Measurements from ENCODE around the gene KDM2A. TPM values are rescaled to one million over a fixed set of nuclear protein-coding genes. Genes with fewer than 3 reads are reported as not detected.

The KDM2A gene
- total RNA-seq, 1 donor from 2014 or later = 28.1 TPM

DNA sequence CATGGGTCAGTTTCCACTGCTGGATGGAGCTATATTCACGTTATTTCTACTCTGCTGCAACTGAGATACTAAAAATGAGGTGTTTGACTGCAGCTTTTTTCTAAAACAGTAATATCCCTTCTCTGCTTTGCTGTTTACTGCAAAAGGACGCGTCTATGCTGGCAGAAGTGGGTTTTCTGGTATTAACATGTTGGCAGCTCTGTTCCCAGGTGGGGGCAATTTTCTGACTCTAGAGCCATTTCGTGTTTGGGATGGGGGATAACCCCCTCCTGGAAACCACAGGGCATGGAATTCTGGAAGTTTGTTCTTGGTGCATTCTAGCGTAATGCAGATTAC lies 152.1 kb downstream of the KDM2A start:
- no peak for DNase-seq (ENCODE audit: low read depth in 2 of 2)

DNA sequence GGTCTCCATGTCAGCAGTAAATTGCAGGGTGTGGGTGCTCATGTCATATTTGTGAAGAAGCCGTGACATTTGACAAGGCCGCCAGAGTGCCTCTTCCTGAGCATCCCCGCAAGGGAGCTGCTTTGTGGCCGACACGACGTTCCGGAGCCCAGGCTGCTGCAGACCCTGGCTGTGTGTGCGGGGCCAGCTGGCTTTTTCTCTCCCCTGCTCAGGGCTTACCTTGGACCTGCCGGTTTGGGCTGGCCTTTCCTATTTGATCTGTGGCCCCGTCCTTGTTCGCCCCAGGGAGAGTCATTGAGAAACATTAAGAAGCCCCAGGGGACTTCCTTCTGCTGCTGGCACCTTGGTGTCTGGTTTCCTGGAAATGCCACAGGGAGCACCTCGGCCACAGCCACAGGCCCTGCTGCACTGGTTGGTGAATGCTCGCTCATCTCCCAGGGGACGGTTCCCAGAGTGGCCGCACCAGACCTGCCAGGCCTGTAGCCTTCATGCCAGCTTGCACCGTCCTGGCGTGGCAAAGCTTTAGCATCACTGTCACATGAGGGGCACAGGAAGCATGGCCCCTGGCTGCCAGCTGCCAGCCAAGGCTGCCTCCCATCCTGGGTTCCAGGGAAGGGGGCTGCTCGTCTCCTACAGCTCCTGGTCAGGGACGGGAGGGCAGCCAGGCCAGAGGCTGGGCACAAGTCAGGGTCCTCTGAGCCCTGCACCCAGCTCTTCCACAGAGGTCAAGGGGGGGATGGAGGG lies 152.7 kb downstream of the KDM2A start:
- no peak for DNase-seq (ENCODE audit: low read depth in 2 of 2)

DNA sequence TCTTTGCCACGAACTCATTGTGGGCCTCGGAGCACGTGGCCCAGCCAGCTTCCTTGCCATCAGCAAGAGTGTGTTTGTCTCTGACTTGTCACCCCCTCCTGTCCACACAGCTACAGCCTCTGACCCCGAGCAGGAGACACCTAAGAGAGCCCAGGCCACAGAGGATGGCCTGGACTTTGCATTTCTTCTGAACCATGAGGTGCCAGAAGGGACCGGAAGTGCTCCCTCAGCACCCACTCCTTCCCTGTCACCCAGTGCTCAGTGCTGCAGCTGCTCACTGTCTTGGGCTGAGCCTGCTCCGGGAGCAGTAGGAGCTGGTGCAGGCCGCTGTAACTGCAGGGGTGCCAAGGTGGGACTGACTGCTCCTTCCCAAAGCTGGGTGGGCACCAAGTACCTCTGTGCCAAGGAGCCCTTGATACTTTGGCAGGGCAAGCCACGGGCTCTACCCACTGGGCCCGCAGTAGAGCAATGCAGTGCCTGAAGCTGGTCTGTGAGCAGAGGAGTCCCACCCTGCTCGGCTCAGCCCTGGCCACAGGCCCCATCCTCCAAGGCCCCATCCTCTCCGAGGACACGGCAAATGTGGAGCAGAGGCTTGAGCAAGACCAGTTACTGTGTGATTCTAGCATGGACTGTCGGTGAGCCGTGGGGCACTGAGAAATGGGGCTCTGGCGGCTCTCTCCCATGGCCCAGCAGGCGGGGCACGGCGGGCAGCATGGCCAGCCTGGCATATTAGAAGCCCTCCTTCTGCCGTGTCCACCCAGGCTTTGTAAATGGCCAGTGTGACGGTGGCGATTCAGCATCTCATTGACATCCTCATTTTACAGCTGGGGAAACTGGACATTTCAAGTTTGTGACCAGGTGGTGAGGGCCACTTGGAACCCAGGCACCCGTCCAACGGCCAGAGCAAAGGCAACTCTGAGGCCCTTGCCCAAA lies 153.5 kb downstream of the KDM2A start:
- no peak for DNase-seq (ENCODE audit: low read depth in 2 of 2)

DNA sequence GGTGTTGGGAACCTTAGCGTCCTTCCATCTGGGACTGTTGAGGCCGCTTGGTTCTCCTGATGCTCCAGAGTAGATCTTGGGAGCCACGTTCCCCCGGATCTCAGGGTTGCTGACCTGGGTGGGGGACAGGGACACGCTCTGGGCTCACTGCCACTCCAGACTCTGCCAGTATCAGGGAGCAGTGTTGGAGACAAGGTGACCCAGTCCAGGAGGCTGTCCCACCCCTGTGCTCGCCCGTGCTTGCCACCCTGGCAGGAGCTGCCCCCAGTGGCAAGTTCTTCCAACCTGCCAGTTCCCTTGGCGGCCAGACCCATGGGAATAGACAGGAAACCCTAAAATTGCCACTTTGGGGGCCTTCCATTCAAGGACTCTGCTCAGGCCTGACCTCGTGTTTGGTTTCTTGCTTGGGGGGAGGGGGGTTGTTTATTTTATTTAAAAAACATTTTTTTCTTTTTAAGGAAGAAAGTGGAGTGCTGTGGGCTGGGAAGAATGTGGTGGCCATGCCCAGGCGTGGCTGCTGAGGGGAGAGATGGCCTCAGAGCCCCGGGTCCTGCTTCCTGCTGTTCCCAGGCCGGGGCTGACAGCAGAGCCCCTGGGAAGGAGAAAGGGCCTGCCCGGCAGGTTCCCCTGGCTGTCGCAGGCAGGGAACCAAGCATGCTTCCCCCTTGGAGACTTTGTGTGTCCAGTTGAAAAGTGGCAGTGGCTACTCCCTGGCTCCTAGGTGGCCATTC lies 154.4 kb downstream of the KDM2A start:
- DNase-seq (ENCODE audit: low read depth in 2 of 2) = no peak

DNA sequence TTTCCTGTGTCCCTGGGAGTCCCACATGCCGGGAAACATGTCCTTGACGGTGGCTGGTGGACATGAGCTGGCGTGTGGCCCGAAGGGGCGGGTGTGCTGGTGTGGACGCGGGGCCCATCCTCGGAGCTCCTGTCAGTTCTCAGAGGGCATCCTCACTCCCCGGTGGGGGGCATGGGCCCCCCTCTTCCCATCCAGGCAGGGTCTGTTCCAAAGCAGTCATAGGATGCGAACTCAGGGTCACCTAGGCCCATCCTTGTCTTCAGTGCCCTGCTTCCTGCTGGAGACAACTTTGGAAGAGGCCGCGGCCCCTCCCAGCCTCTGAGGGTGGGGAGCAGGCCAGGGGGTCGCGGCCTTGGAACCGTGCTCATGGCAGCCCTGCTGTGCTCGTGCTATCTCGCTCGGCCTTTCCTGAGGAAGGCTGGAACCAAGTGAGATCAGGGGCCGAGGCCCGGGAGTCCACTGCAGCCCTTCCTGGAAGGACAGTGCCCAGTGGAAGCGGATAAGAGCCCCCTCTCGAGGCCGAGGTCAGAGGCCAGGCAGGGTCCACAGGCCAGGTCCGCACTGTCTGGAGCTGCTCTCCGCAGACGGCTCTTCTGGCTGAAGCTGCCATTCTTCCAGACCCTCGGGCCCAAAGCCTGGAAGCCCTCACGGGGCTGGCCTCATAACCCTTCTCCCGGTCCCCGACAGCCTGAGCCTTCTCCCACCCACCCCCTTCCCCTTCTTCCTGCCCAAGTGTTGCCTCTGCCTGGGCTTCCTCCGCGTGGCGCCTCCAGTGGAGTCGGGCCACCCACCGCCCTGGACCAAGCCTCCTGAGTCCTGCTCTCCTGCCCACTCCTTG lies 155.9 kb downstream of the KDM2A start:
- DNase-seq (ENCODE audit: low read depth in 2 of 2) = no peak

DNA sequence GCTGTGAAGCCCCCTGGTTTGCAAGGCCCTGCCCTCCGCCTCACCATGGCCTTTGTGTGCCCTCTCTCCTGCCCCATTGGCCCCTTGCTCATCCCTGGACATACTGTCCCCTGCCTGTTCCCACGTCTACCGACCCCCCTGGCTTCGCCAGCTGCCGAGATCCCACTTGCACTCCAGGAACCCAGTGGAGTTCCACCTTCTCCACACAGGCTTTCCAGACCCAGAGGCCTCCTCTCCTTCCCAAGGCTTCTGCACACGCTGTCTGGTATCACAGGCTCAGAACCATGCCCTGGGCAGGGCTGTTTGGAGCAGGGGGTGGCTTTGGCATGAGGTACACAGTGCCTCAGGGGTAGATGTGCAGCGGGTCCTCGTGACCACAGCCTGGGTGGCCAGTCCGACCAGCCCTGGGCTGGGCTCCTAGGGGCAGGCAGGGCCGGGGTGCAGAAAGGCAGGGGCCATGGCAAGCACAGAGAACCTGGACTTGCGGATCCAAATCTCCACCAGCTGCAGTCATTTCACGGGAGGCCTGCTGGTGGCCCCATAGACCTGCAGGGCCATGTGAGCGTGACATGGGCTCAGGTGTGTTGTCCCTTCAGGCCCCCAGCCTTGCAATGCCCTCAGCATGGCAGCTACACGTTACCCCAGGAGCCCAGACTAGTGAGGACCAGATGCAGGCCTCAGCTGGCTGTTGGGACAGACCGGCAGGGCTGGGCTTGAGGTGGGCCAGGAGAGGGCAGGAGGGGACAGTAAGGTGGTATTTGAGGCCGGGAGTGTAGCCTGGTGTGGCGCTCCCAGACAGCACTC lies 156.7 kb downstream of the KDM2A start:
- DNase-seq (ENCODE audit: low read depth in 2 of 2) = no peak

DNA sequence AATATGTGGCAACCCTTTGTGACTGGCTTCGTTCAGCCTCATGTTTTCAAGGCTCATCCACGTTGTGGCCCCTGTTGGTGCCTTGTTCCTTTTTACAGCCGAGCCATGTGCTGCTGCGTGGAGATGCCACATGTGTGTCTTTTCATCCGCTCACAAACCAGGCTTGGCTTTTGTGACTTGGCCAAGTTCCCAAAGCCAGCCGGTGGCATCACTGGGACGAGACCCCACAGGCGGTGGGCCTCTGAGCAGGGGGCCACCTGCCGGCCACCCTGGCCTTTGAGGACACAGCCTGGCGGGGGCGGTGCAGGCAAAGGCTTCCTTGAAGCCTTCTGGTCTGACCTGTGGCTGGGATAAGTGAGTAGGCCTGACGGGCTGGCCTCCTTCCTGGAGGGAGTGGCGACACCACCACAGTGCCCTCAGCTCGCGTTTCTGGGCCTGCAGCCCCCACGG lies 157.7 kb downstream of the KDM2A start:
- peak in 1 of 2 donors; percentile 68 for DNase-seq (ENCODE audit: low read depth in 2 of 2)

DNA sequence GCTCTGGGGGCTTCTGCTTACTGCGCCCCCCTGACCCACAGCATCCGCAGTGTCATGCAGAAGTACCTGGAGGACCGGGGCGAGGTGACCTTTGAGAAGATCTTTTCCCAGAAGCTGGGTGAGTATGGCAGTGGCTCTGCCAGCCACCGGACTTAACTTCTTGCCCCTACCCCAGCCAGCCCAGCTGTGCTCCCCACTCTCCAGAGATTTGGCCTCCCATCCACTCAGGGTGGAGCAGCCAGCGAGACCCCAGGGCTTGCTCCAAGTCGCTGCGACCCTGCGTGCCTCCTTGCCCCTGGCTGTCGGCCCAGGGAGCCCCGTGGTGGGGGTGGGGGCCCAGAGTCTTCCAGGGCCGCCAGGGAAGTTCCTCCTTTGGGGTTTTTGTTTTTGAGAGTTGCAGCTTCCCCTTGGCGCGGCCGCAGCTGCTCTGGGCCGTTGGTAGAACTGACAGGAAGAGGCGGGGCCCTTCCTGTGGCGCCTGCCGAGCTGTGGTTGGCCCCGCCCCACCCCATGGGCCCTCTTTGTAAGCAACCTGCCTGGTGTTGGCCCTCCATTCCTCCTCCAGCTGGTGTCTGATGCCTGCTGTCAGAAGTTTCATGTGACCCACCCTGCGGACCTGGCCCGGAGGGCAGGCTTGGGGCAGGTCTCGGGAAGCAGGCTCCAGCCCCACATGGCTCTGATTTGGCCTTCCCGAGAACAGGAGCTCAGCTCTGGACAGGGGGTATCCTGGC lies 158.3 kb downstream of the KDM2A start:
- DNase-seq (ENCODE audit: low read depth in 2 of 2) = peak; percentile 42 to 89

DNA sequence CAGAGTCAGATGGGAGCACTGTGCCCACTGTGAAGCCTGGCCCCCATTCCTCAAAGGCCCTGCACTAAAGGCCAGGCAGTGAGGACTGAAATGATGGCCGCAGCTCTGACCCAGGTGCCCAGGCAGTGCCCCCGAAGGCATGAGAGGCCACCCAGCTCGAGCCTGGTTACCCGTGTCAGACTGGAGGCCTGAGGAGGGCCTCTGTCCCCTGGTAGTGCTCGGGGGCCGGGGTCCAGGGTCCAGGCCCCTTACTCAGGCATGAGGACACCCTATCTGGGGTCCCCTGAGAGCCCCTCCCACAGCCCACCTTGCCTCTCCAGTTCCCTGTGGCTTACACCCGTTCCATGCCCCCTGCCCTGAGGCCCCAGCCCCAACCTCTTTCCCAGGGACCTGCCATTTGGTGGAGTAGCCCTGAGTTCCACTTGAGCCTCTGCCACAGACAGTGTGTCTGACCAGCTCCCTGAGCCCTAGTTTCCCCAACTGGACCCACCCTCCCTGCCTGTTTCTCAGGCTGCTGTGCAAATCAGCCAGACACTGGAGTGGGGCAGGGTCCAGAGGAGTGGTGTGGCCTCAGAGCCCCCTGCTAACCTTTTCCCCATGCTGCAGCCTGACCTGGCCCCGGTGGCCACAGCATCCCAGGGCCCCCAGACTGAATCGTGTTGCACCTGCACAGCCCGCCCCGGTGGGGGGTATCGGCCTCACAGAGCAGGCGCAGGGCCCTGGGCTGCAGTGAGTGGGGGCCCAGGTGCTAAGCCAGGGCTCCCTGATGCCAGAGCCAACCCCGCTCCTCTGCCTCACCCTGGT lies 159.3 kb downstream of the KDM2A start:
- no peak for DNase-seq (ENCODE audit: low read depth in 2 of 2)

DNA sequence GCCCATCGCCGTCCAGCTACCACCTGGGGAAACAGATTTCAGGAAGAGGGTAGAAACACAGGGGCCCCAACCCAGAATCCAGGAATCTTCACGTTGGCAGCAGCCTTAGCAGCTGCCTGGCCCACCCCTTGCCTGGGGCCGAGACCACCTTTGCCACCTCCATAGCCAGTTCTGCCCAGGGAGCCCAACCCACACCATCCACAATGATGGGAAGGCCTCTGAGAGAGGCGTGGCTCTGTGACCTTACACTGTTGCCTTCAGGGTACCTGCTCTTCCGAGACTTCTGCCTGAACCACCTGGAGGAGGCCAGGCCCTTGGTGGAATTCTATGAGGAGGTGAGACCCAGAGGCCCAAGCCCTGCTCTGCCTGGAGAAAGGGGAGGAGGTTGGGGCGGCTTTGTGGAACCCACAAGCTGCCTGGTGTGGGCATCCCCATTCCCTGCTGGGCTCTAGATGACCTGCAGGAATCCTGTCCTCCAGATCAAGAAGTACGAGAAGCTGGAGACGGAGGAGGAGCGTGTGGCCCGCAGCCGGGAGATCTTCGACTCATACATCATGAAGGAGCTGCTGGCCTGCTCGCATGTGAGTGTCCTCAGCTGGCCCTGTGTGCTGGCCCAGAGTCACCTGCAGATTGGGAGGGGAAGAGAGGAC lies 160.0 kb downstream of the KDM2A start:
- no peak for DNase-seq (ENCODE audit: low read depth in 2 of 2)

DNA sequence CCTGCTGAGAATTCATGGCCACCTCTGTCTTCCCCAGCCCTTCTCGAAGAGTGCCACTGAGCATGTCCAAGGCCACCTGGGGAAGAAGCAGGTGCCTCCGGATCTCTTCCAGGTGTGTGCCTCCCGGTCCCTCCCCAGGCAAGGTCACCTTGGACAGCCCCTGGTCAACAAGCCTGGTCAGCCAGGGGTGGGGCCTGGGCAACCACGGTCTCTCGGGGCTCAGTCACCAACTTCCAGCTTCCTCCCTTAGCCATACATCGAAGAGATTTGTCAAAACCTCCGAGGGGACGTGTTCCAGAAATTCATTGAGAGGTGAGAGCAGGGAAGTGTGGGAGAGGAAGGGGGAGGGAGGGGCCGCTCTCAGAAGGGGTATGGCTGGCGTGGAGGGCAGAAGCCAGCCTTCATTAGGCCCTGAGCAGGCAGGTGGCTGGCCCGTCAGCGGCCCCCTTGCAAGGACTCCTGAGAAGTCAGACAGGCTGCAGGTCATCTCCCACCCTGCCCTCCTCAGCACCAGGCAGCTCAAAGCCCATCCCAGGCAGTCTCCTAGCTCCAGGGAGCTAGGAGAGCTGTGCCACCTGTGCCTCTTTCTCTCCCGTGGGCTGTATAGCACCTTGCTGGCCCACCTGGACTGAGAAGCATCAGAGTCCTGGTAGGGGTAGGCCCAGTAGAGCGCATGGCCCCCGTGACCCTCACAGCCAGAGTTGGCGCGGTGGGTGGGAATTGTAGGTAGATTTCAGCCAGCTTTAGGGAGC lies 160.7 kb downstream of the KDM2A start:
- no peak for DNase-seq (ENCODE audit: low read depth in 2 of 2)

DNA sequence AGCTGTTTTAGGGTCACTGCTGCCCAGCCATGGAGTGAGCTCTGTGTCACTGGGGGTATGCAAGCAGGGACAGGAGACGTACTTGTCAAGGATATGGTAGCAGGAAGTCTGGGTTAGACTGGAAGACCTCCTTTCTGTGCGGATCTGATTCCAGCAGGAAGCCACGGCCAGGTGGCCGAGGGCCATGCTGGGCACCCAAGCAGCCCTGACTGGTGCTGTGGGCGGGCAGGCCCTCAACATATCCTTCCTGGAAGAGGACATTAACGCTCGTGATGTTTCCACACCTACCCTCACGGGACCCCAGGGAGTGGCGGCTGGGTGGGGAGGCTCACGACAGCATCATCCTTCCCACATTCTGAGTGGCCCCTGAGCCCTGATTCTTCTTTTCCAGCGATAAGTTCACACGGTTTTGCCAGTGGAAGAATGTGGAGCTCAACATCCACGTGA lies 161.3 kb downstream of the KDM2A start:
- no peak for DNase-seq (ENCODE audit: low read depth in 2 of 2)

DNA sequence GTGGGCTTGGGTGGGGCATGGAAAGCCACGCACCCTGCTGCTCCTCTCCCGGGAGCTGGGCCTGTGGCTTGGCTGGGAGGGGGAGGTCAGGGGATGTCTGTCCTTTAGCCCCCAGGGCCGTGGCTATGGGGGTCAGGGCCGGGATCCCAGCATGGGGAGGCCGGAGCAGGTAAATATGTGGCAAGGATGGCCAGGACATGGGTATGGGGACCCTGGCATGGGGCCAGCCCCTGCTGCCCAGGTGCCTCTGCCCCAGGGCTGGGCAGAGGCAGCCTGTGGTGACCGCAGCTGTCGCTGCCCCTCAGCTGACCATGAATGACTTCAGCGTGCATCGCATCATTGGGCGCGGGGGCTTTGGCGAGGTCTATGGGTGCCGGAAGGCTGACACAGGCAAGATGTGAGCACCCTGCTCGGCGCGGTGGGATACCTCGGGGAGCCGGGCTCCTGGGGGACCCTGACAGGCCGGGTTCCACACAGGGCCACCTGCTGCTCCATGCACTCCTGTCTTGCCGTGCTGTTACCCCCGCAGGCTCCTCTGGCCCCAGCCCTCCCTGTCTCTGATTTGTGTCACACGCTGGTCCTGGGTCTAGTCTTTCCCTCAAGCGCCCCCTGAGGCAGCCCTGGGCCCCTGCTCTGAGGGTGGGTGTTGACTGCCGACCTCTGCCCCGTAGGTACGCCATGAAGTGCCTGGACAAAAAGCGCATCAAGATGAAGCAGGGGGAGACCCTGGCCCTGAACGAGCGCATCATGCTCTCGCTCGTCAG lies 161.9 kb downstream of the KDM2A start:
- DNase-seq (ENCODE audit: low read depth in 2 of 2) = no peak

DNA sequence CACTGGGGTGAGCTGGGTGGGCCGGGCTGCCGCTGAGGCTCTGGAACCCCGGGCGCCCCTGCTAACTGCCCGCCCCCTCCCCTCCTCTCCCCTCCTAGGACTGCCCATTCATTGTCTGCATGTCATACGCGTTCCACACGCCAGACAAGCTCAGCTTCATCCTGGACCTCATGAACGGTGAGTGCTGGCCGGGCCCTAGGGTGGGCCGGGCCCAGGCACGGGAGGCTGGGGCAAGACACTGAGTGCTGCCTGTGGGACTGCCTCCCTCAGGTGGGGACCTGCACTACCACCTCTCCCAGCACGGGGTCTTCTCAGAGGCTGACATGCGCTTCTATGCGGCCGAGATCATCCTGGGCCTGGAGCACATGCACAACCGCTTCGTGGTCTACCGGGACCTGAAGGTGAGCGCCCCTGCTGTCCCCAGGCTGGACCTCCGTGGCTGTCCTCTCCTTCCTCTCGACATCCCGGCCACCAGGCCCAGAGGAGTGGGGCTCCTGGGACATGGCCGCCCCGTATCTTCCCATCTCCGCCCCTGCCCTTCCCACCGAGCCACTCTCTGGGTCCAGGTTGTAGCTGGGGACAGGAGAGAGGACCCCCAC lies 162.6 kb downstream of the KDM2A start:
- DNase-seq (ENCODE audit: low read depth in 2 of 2) = no peak

DNA sequence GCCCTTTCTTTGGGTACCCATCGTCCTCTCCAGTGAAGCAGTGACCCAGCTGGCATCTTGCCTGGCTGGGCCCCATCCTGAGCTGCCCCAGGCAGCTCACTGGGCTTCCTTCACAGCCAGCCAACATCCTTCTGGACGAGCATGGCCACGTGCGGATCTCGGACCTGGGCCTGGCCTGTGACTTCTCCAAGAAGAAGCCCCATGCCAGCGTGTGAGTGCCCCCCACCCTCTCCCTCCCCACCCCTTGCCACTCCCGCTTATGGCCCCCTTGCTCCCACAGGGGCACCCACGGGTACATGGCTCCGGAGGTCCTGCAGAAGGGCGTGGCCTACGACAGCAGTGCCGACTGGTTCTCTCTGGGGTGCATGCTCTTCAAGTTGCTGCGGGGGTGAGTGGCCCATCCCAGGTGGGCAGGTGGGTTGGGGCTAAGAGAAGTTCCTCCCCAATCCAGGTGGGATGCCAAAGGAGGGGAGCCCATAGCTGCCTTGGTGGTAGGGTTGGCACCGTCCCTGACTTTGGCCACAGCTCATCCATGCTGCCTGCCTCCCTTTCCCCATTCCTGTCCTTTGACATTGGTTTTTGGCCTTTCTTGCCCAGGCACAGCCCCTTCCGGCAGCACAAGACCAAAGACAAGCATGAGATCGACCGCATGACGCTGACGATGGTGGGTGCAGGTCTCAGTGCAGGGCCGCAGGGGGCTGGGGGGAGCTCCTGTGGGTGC lies 163.3 kb downstream of the KDM2A start:
- no peak for DNase-seq (ENCODE audit: low read depth in 2 of 2)
